IPS-18c (cell line): ENCODE measurements around the gene HDAC7.

Experiments
- H3K4me3 ChIP-seq: 2 replicates; pipeline ENCODE4 v1.7.0; 2013; ENCODE audit warnings: low read depth, mild to moderate bottlenecking, low read length, moderate library complexity; ENCODE audit not compliant: insufficient read depth
- H3K9me3 ChIP-seq: one replicate; pipeline ENCODE4 v1.6.1; 2013; ENCODE audit warnings: mild to moderate bottlenecking, low read length, moderate library complexity; ENCODE audit not compliant: control insufficient read depth, insufficient read depth

The HDAC7 gene

GRCh38 chr12:47837190-47838171, 17.8 kb upstream of the HDAC7 start:
- Histone ChIP-seq H3K4me3 (no peak overlapping the region), H3K9me3 (no peaks in the 10 kb centered on the region)

GRCh38 chr12:47835831-47836155, 16.1 kb upstream of the HDAC7 start:
- Histone ChIP-seq H3K4me3 (no peak overlapping the region), H3K9me3 (no peaks in the 10 kb centered on the region)

- Histone ChIP-seq H3K9me3 (no peaks in the 10 kb centered on the region), H3K4me3 (no peak overlapping the region)
These were observed 15.5 kb upstream of the HDAC7 start for GRCh38 chr12:47835006-47835830.

GRCh38 chr12:47834199-47834903, 14.6 kb upstream of the HDAC7 start:
- Histone ChIP-seq H3K9me3 (no peaks in the 10 kb centered on the region), H3K4me3 (no peak overlapping the region)

- Histone ChIP-seq H3K9me3 (no peaks in the 10 kb centered on the region), H3K4me3 (no peak overlapping the region)
These were observed 13.9 kb upstream of the HDAC7 start for GRCh38 chr12:47833591-47834012.

- Histone ChIP-seq H3K9me3 (no peaks in the 10 kb centered on the region), H3K4me3 (no peak overlapping the region)
These were observed 12.7 kb upstream of the HDAC7 start for GRCh38 chr12:47832263-47832933.

GRCh38 chr12:47829584-47829983, 9.9 kb upstream of the HDAC7 start:
- Histone ChIP-seq H3K4me3 (no peak overlapping the region), H3K9me3 (no peaks in the 10 kb centered on the region)

- Histone ChIP-seq H3K9me3 (no peaks in the 10 kb centered on the region), H3K4me3 (no peak overlapping the region)
These were observed 9.3 kb upstream of the HDAC7 start for GRCh38 chr12:47828976-47829482.

GRCh38 chr12:47828008-47828975, 8.6 kb upstream of the HDAC7 start:
- H3K4me3 ChIP-seq, result no peak overlapping the region
- H3K9me3 ChIP-seq, result no peaks in the 10 kb centered on the region

- Histone ChIP-seq H3K4me3 (no peak overlapping the region), H3K9me3 (no peaks in the 10 kb centered on the region)
These were observed 5.5 kb upstream of the HDAC7 start for GRCh38 chr12:47825173-47825639.

- no peaks in the 10 kb centered on the region for H3K9me3 ChIP-seq
- H3K4me3 ChIP-seq, result no peak overlapping the region
These were observed 4.9 kb upstream of the HDAC7 start for GRCh38 chr12:47824635-47825034.

- no peak overlapping the region for H3K4me3 ChIP-seq
- H3K9me3 ChIP-seq, result no peaks in the 10 kb centered on the region
These were observed 4.5 kb upstream of the HDAC7 start for GRCh38 chr12:47824198-47824597.

- no peaks in the 10 kb centered on the region for H3K9me3 ChIP-seq
- no peak overlapping the region for H3K4me3 ChIP-seq
These were observed 3.9 kb upstream of the HDAC7 start for GRCh38 chr12:47823422-47824086.

- H3K4me3 ChIP-seq, result no peak overlapping the region
- H3K9me3 ChIP-seq, result no peaks in the 10 kb centered on the region
These were observed 3.2 kb upstream of the HDAC7 start for GRCh38 chr12:47822863-47823262.

GRCh38 chr12:47822401-47822800, 2.7 kb upstream of the HDAC7 start:
- no peaks in the 10 kb centered on the region for H3K9me3 ChIP-seq

More at GRCh38 chr12:47822401-47822800, 2.7 kb upstream of the HDAC7 start:
- H3K4me3 ChIP-seq, result no peak overlapping the region; the same call in 1 of the 2 replicates
